ENCODE data around the gene THSD7A. TPM values are rescaled to one million over a fixed set of nuclear protein-coding genes. Genes with fewer than 3 reads are reported as not detected.

Gene THSD7A
- polyA plus RNA-seq, 1 donor (not counting 4 experiments of a cell fraction or from before 2014, with no cell fraction given), result not detected

GRCh38 chr7:11833431-11833830, 1.4 kb upstream of the THSD7A start:
- TF ChIP-seq CTCF (optimal IDR thresholded peaks at IDR 0.05 in 1 of 3, IDR thresholded peaks at IDR 0.05 in 1 of 3, conservative IDR thresholded peaks at IDR 0.05 in 1 of 3; ENCODE audit: extremely low read depth in 1 of 3, insufficient read depth in 2 of 3, low read length in 3 of 3) (no peak), EZH2 (IDR thresholded peaks at IDR 0.05; ENCODE audit: low read length) (no peak)
- Histone ChIP-seq H3K9me3 (ENCODE audit: control insufficient read depth, low read depth, low read length) (no peaks in the 10 kb centered on the region), H3K36me3 (ENCODE audit: control insufficient read depth in 2 of 2, extremely low read depth in 1 of 2, insufficient read depth in 2 of 2, low read length in 2 of 2) (no peaks in the 10 kb centered on the region), H2AFZ (ENCODE audit: control insufficient read depth, low read length) (no peak overlapping the region), H3K27ac (ENCODE audit: control insufficient read depth, insufficient read depth, low read length) (no peak overlapping the region), H4K20me1 (ENCODE audit: control insufficient read depth, extremely low read depth, insufficient read depth, low read length) (no peaks in the 10 kb centered on the region), H3K9ac (ENCODE audit: control insufficient read depth, extremely low read depth, insufficient read depth, low read length) (no peak overlapping the region), H3K79me2 (ENCODE audit: control insufficient read depth, insufficient read depth, low read length) (no peaks in the 10 kb centered on the region), H3K4me2 (ENCODE audit: control insufficient read depth, extremely low read depth, insufficient read depth, low read depth, low read length) (no peak overlapping the region), H3K9me1 (ENCODE audit: control insufficient read depth, extremely low read depth, insufficient read depth, low read length) (no peaks in the 10 kb centered on the region), H3K4me3 (ENCODE audit: control insufficient read depth in 2 of 3, extremely low read depth in 1 of 3, insufficient read depth in 2 of 3, low read depth in 1 of 3, low read length in 3 of 3) (no peak overlapping the region), H3K27me3 (ENCODE audit: control insufficient read depth, extremely low read depth, insufficient read depth, low read length) (peaks cover 21% of the 10 kb centered on the region), H3K4me1 (ENCODE audit: control insufficient read depth, extremely low read depth, insufficient read depth, low read length) (peaks cover 2% of the 10 kb centered on the region)
- FAIRE-seq, result no peak
- dilution Hi-C loops (cut with MboI; ENCODE audit: extremely low pct_ligation_motif_present, low sequenced_read_pairs), result no loop called here
- DNase-seq (ENCODE audit: low read depth, low spot score), result no peak

GRCh38 chr7:11831156-11831735, 752 bp downstream of the THSD7A start:
- no peaks in the 10 kb centered on the region for H3K9me1 ChIP-seq (ENCODE audit: control insufficient read depth, extremely low read depth, insufficient read depth, low read length)
- peak in 1 of 3 experiments; percentile 13 for TF ChIP-seq CTCF (optimal IDR thresholded peaks at IDR 0.05 in 1 of 3, IDR thresholded peaks at IDR 0.05 in 1 of 3, conservative IDR thresholded peaks at IDR 0.05 in 1 of 3; ENCODE audit: extremely low read depth in 1 of 3, insufficient read depth in 2 of 3, low read length in 3 of 3)
- peak; percentile 63 for TF ChIP-seq EZH2 (IDR thresholded peaks at IDR 0.05; ENCODE audit: low read length)
- H3K27ac ChIP-seq (ENCODE audit: control insufficient read depth, insufficient read depth, low read length), result no peak overlapping the region
- H2AFZ ChIP-seq (ENCODE audit: control insufficient read depth, low read length), result no peak overlapping the region
- DNase-seq (ENCODE audit: low read depth, low spot score) (no peak), FAIRE-seq (no peak)
- H3K4me1 ChIP-seq (ENCODE audit: control insufficient read depth, extremely low read depth, insufficient read depth, low read length), result peaks cover 2% of the 10 kb centered on the region
- H3K9me3 ChIP-seq (ENCODE audit: control insufficient read depth, low read depth, low read length), result no peaks in the 10 kb centered on the region
- H3K79me2 ChIP-seq (ENCODE audit: control insufficient read depth, insufficient read depth, low read length), result no peaks in the 10 kb centered on the region
- peak overlapping the region in 2 of 3 experiments; percentile 46 to 58 for H3K4me3 ChIP-seq (ENCODE audit: control insufficient read depth in 2 of 3, extremely low read depth in 1 of 3, insufficient read depth in 2 of 3, low read depth in 1 of 3, low read length in 3 of 3)
- dilution Hi-C loops (cut with MboI; ENCODE audit: extremely low pct_ligation_motif_present, low sequenced_read_pairs), result no loop called here
- H3K36me3 ChIP-seq (ENCODE audit: control insufficient read depth in 2 of 2, extremely low read depth in 1 of 2, insufficient read depth in 2 of 2, low read length in 2 of 2), result no peaks in the 10 kb centered on the region
- H3K27me3 ChIP-seq (ENCODE audit: control insufficient read depth, extremely low read depth, insufficient read depth, low read length), result peaks cover 21% of the 10 kb centered on the region
- H4K20me1 ChIP-seq (ENCODE audit: control insufficient read depth, extremely low read depth, insufficient read depth, low read length), result no peaks in the 10 kb centered on the region
- peak overlapping the region; percentile 68 for H3K4me2 ChIP-seq (ENCODE audit: control insufficient read depth, extremely low read depth, insufficient read depth, low read depth, low read length)
- no peak overlapping the region for H3K9ac ChIP-seq (ENCODE audit: control insufficient read depth, extremely low read depth, insufficient read depth, low read length)

Measured in keratinocyte (primary cell).